NCI-H345 treated with DMSO at 0.1 percent for 48 hours (cell line): ENCODE measurements around the gene CAPZB.

Source experiments
- DNase-seq: peaks from one replicate; lab custom pipeline; 2025; ENCODE audit not compliant: unreplicated experiment; lab: John Stamatoyannopoulos, UW

Gene CAPZB

GRCh38 chr1:19371226-19372135 lies 113.9 kb downstream of the CAPZB start:
- no peak for DNase-seq

GRCh38 chr1:19370453-19371170 lies 114.7 kb downstream of the CAPZB start:
- no peak for DNase-seq

- no peak for DNase-seq
Observed at GRCh38 chr1:19369396-19370090, 115.8 kb downstream of the CAPZB start.

DNA sequence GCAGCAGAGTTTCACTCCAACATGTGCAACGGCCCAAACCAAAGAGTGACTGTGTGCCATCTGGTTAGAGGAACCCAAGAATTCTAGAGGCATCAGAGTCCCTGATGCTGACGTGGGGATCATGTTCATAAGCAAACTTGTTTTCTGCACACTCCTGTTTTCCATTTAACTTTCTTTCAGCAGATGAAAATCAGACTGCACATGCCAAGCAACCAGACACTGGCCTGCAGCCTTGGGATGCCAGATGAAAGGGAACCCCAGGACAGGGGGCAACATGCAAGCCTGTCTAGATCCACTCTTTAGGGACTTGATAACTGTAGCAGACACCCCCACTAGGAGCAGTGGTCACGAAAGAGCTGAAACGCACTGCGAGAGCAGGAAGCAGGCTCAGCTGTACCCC lies 116.4 kb downstream of the CAPZB start:
- DNase-seq, result no peak

DNA sequence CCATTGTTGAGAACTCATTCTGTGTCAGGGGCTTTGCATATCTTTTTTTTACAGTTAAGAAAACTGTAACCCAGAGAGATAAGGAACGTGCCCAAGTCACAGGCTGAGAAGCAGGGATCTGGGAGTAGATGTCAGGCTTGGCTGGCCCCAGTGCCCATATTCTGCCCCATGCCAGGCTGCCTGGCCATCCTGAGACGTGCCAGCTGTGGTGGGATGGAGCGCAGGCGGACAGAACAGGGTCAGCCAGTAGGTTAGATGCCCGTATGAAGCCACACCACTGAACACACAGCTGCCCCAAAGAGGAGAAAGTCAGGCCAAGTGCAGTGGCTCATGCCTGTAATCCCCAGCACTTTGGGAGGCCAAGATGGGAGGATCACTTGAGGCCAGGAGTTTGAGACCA lies 117.3 kb downstream of the CAPZB start:
- no peak for DNase-seq

DNA sequence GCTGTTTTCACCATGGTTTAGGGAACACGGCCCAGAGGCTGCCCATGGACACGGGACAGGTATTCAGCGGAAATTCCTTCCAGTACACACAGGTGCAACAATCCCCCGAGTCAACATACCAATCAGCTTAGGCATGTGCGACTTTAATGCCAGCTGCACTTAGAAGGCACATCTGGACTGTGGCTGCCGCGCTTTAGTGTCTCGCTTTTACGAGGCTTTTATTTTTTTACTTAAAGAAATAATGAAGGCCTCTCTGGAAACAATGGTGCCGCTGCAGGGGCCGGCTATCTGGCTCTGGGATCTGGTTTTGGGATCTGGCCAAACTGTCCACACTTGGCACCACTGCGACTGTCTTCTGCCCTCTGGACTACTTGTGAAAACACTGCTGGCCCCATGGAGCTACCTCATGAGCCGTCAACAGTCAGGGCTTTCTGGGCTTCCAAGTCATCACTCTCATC lies 117.7 kb downstream of the CAPZB start:
- DNase-seq, result no peak

DNA sequence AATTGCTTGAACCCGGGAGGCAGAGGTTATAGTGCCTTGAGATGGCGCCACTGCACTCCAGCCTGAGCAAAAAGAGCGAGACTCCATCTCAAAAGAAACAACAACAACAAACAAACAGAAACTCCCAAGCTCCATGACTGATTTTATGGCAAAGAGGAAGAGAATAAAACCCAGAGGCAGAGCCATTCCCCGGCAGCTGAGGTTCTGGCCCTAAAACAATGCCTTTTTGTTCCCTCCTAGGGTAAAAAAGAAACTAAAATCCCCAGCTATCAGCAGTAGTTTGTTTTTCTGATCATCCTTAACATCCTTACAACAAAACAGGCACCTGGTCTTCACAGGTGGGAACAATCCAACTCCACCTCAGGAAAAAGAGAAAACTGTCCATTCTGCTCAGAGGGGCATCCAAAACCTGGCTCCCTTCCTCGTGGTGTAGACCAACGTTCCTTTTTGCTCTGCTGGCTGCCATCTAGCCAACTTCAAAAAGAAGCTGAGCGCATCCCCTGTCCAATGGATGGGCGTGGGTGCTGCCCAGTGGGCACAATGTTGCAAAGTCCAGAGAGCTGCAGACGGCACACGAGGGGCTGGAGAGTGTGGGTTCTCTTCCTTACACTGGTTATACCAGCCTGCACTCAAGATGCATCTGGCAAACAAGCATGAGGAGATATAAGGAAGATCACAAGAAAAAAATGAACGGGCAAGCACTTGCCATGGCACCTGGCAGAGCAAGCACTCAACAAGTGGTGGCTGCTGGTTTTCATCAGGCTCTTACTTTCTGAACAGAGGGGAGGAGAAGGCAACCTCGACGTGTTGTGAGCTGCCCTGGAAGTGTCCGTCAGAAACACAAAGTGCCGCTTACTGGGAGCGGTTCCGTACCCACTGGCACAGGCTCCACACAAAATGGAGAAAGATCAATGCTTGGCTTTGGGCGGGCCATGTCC lies 118.5 kb downstream of the CAPZB start:
- peak; percentile 20 for DNase-seq

DNA sequence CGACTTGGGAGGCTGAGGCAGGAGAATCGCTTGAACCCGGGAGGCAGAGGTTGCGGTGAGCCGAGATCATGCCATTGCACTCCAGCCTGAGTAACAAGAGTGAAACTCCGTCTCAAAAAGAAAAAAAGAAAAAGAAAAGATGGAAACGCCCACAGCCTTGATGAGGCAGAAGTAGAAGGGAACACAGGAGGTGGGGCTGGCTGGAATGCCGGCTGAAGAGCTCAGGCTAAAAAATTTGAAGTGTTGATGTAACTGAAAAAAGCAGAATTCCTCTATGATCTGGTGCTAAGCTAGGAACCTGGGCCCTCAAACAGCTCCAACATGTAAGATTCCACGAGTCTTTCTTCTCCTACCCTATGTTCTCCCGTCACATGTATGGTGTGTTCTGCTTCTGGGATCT lies 119.6 kb downstream of the CAPZB start:
- no peak for DNase-seq

GRCh38 chr1:19363536-19364152 lies 121.7 kb downstream of the CAPZB start:
- DNase-seq, result no peak

GRCh38 chr1:19361611-19362147 lies 123.7 kb downstream of the CAPZB start:
- DNase-seq, result no peak

GRCh38 chr1:19360843-19361610 lies 124.3 kb downstream of the CAPZB start:
- peak; percentile 22 for DNase-seq

GRCh38 chr1:19360432-19360831 lies 124.9 kb downstream of the CAPZB start:
- no peak for DNase-seq

- peak; percentile 82 for DNase-seq
Observed at GRCh38 chr1:19360016-19360415, 125.3 kb downstream of the CAPZB start.

GRCh38 chr1:19359357-19359756 lies 126.0 kb downstream of the CAPZB start:
- DNase-seq, result no peak

- DNase-seq, result no peak
Observed at GRCh38 chr1:19358710-19359109, 126.6 kb downstream of the CAPZB start.

DNA sequence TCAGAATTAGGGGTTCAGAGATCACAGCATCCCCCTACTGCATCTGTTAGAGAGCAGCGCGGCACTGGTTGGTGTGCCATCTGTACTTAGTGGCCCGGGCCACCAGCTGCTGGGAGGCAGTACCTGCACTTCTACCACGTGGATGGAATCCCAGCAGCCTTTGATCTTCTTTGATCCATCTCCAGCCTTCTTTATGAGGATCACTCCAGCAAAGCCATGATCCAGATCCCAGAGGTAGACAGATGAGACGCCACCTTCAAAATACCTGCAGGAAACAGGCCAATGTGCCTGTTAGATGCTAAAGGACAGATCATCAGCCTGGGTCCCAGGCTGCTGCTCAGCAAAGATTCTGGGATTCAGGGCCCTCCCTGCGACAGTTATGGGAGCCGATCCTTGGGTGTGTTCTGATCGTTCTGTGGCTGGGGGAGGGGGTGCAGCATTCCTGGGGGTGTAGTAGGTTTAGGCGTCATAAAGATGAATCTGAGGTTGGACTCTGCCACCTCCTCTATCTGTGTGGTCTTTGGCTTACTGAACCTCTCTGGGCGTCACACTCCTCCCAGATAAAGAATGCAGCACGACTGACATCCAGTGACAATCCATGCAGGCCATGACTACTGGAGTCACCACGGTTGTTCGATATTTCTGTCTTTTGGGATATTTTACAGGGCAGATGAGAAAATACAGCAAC lies 127.9 kb downstream of the CAPZB start:
- no peak for DNase-seq

GRCh38 chr1:19356266-19356665 lies 129.1 kb downstream of the CAPZB start:
- peak; percentile 91 for DNase-seq

DNA sequence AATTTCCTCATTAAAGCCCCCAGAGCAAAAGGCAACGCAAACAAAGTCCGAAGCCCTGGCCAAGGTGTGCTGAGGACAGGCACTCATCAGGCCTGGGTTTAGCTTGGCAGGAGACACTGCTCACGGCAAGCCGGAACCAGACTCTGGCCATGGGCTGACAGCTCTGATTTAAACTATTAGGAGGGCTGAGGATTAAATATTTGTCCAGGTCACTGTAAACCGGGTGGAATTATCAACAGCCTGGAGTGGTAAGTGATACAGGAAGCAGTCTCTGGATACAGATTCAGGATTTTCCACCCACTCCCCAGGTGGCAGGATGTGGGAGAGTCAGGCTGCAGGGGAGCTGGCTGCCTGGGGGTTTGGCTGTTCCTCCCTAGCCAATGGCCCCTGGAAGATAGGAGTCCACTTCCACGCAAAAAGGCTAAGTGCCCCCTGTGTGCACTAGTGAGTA lies 130.8 kb downstream of the CAPZB start:
- DNase-seq, result peak; percentile 28
